Measurements from ENCODE around the gene MCM3AP.

MCM3AP gene

DNA sequence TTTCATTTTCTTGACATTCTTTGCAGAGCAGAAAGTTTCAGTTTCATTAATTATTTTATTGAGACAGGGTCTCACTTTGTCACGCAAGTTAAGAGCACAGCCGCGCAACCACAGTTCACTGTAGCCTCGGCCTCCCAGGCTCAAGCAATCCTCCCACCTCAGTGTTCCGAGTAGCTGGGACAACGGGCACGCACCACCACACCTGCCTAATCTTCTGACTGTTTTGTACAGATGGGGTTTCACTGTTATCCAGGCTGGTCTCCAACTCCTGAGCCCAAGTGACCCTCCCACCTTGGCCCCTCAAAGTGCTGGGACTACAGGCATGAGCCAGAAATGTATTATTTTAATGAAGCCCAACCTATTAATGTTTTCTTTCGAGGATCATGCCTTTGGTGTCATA is 98.2 kb downstream of the MCM3AP start:
- Mint-ChIP-seq H3K27me3 (no peaks in the 10 kb centered on the region), H3K4me3 (no peak overlapping the region), H3K4me1 (no peaks in the 10 kb centered on the region), H3K36me3 (no peaks in the 10 kb centered on the region), H3K27ac (no peak overlapping the region), H3K9me3 (no peaks in the 10 kb centered on the region)

GRCh38 chr21:46185716-46186115 is 99.7 kb downstream of the MCM3AP start:
- no peak overlapping the region for H3K4me3 Mint-ChIP-seq
- H3K9me3 Mint-ChIP-seq: no peaks in the 10 kb centered on the region
- no peak overlapping the region for H3K27ac Mint-ChIP-seq

More at GRCh38 chr21:46185716-46186115, 99.7 kb downstream of the MCM3AP start:
- Mint-ChIP-seq H3K27me3 (no peaks in the 10 kb centered on the region), H3K4me1 (no peaks in the 10 kb centered on the region), H3K36me3 (no peaks in the 10 kb centered on the region)

All from activated naive CD4-positive, alpha-beta T cell treated with anti-CD3 and anti-CD28 coated beads, Interleukin-2, amount 50 U/mL, for 24 hours (primary cell).